ENCODE data around the gene HPSE2. TPM values are rescaled to one million over a fixed set of nuclear protein-coding genes. Genes with fewer than 3 reads are reported as not detected.

Gene HPSE2
- total RNA-seq, 2 donors from 2014 or later = 1.0 to 1.8 TPM

DNA sequence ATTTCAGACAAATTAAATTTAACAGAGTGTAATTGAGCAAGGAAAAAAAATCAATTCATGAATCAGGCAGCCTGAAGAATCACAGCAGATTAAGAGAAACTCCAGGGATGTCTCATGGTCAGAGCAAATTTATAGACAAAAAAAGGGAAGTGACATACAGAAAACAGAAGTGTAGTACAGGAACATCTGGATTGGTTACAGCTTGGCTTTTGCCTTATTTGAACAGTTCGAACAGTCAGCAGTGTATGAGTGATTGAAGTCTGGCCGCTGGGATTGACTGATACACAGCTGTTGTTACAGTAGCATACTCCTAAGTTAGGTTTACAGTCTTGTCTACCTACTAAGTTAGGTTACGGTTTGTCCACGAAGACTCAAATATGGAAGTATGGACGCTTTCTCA, 255.3 kb downstream of the HPSE2 start:
- no peak for DNase-seq
- TF ChIP-seq CTCF (IDR thresholded peaks at IDR 0.05) = no peak
- intact Hi-C loops (cut with DNase I) = no loop called here
- no peaks in the 10 kb centered on the region for H3K36me3 ChIP-seq
- no peak overlapping the region for H3K4me3 ChIP-seq
- no peak overlapping the region for H3K27ac ChIP-seq
- H3K27me3 ChIP-seq = no peaks in the 10 kb centered on the region
- H3K9ac ChIP-seq (ENCODE audit: low read depth in 2 of 2, low read length in 2 of 2) = no peak overlapping the region
- H3K9me3 ChIP-seq = no peaks in the 10 kb centered on the region
- no peaks in the 10 kb centered on the region for H3K4me1 ChIP-seq

- H3K27me3 ChIP-seq = no peaks in the 10 kb centered on the region
These were observed 264.2 kb downstream of the HPSE2 start for GRCh38 chr10:98971464-98971863.

DNA sequence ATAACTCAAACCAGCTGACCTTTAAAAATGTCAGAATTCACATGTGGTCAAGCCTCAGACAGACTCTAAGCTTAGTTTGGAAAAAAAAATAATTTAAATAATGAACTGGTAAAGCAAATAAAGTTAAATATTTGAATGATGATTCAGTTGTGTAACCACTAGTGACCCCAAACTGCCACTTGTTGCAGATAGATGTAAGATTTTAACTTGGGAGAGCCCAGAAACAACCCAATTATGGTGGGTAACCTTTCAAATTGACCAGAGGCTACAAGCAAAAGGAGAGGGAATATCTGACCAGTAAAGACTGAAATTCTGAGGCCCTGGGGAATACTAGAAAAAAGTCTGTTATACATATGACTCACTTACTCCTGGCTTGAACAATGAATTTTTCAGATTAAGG, 268.1 kb downstream of the HPSE2 start:
- Histone ChIP-seq H3K27me3 (no peaks in the 10 kb centered on the region), H3K27ac (no peak overlapping the region), H3K4me1 (no peaks in the 10 kb centered on the region), H3K36me3 (no peaks in the 10 kb centered on the region), H3K9me3 (no peaks in the 10 kb centered on the region), H3K4me3 (no peak overlapping the region), H3K9ac (ENCODE audit: low read depth in 2 of 2, low read length in 2 of 2) (no peak overlapping the region)
- DNase-seq = no peak
- TF ChIP-seq CTCF (IDR thresholded peaks at IDR 0.05) = no peak
- intact Hi-C loops (cut with DNase I) = no loop called here

More at GRCh38 chr10:98971464-98971863, 264.2 kb downstream of the HPSE2 start:
- no peak overlapping the region for H3K27ac ChIP-seq
- no peak overlapping the region for H3K9ac ChIP-seq (ENCODE audit: low read depth in 2 of 2, low read length in 2 of 2)
- no peak for DNase-seq
- no peaks in the 10 kb centered on the region for H3K36me3 ChIP-seq
- H3K4me1 ChIP-seq = no peaks in the 10 kb centered on the region
- H3K4me3 ChIP-seq = no peak overlapping the region
- intact Hi-C loops (cut with DNase I) = no loop called here
- no peaks in the 10 kb centered on the region for H3K9me3 ChIP-seq
- TF ChIP-seq CTCF (IDR thresholded peaks at IDR 0.05) = no peak

- no peaks in the 10 kb centered on the region for H3K36me3 ChIP-seq
- H3K4me3 ChIP-seq = no peak overlapping the region
- TF ChIP-seq CTCF (IDR thresholded peaks at IDR 0.05) = no peak
- H3K4me1 ChIP-seq = no peaks in the 10 kb centered on the region
- H3K27ac ChIP-seq = no peak overlapping the region
- H3K27me3 ChIP-seq = no peaks in the 10 kb centered on the region
- no peaks in the 10 kb centered on the region for H3K9me3 ChIP-seq
- intact Hi-C loops (cut with DNase I) = no loop called here
- H3K9ac ChIP-seq (ENCODE audit: low read depth in 2 of 2, low read length in 2 of 2) = no peak overlapping the region
- DNase-seq = no peak
These were observed 272.0 kb downstream of the HPSE2 start for GRCh38 chr10:98963608-98964007.

GRCh38 chr10:98959379-98959778, 276.3 kb downstream of the HPSE2 start:
- intact Hi-C loops (cut with DNase I) = no loop called here
- no peaks in the 10 kb centered on the region for H3K27me3 ChIP-seq
- H3K27ac ChIP-seq = no peak overlapping the region
- no peak for TF ChIP-seq CTCF (IDR thresholded peaks at IDR 0.05)
- DNase-seq = no peak
- no peak overlapping the region for H3K9ac ChIP-seq (ENCODE audit: low read depth in 2 of 2, low read length in 2 of 2)
- H3K4me1 ChIP-seq = no peaks in the 10 kb centered on the region
- H3K9me3 ChIP-seq = no peaks in the 10 kb centered on the region
- H3K4me3 ChIP-seq = no peak overlapping the region
- no peaks in the 10 kb centered on the region for H3K36me3 ChIP-seq

DNA sequence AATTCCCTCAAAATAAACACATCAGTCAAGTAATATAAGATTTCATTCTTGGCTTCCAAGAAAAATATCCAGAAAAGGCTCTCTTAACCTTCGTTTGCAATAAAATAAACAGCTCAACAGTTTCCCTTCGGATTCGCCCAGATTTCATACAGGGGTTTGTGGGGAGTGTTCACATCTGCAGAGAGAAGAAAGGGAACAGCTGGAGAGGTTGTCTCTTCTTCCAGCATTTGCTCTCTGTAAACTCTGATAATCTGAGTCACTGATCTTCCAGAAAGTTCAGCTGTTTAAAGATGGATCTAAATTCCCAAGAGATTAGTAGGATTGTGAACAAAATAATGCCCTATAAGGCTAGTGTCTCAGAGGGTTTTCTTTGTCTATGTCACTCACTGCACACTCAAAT, 277.9 kb downstream of the HPSE2 start:
- no peak overlapping the region for H3K4me3 ChIP-seq
- H3K27me3 ChIP-seq = no peaks in the 10 kb centered on the region
- intact Hi-C loops (cut with DNase I) = no loop called here
- H3K9ac ChIP-seq (ENCODE audit: low read depth in 2 of 2, low read length in 2 of 2) = no peak overlapping the region
- TF ChIP-seq CTCF (IDR thresholded peaks at IDR 0.05) = no peak
- DNase-seq = no peak
- H3K36me3 ChIP-seq = no peaks in the 10 kb centered on the region
- H3K27ac ChIP-seq = peak overlapping the region; percentile 22
- no peaks in the 10 kb centered on the region for H3K4me1 ChIP-seq
- no peaks in the 10 kb centered on the region for H3K9me3 ChIP-seq

All from colonic mucosa (tissue), 4 donors.